Measurements from ENCODE around the gene ATAD2B. TPM values are rescaled to one million over a fixed set of nuclear protein-coding genes. Genes with fewer than 3 reads are reported as not detected.

Gene ATAD2B
- total and polyA plus RNA-seq, 2 experiments from 2014 or later, result 4.8 to 6.7 TPM

DNA sequence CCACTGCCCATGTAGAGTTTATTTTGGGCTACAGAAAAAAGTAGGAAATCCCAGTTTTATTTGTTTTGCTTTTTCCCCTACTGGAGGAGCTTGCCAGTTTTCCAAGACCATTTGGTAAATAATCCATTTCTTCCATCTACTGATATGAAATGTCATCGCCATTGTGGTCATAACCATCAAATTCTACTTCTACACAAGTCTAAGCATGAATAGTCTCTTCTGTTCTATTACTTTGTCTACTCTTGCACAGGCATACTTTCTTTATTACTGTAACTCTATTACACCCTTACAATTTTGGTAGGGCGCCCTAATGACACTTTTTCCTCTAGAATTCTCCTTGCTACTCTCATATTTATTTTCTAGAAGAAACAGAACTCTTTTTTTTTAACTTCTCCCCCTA is 120.7 kb downstream of the ATAD2B start:
- Histone ChIP-seq H3K79me2 (ENCODE audit: insufficient read depth) (no peaks in the 10 kb centered on the region), H3K36me3 (ENCODE audit: low read depth) (no peaks in the 10 kb centered on the region), H2AFZ (no peak overlapping the region), H3K4me1 (ENCODE audit: insufficient read depth) (peaks cover 32% of the 10 kb centered on the region), H3K4me2 (ENCODE audit: unreplicated experiment) (no peak overlapping the region), H3K4me3 (no peak overlapping the region), H3K27me3 (replicated peaks; ENCODE audit: insufficient read depth) (no peaks in the 10 kb centered on the region), H4K20me1 (ENCODE audit: insufficient read depth) (no peaks in the 10 kb centered on the region), H3K9ac (no peak overlapping the region), H3K9me3 (ENCODE audit: low read depth) (no peaks in the 10 kb centered on the region), H3K27ac (no peak overlapping the region), H3K9me2 (ENCODE audit: insufficient read depth) (no peaks in the 10 kb centered on the region), H3F3A (ENCODE audit: insufficient read depth) (peaks cover 37% of the 10 kb centered on the region)
- in situ Hi-C loops (cut with MboI), result no loop called here
- DNase-seq, result no peak
- TF ChIP-seq EZH2phosphoT487 (IDR thresholded peaks at IDR 0.05; ENCODE audit: insufficient read depth, low read depth) (no peak), EZH2 (IDR thresholded peaks at IDR 0.05; ENCODE audit: insufficient read depth, poor library complexity, severe bottlenecking) (no peak)
- WGBS, 2 experiments (ENCODE audit: low coverage in 1 of 2, low lambda C conversion rate in 2 of 2, missing lambda C conversion rate in 2 of 2), result 50 to 55% methylated on average over 2 of the region's 2 CpGs

GRCh38 chr2:23803965-23804542 is 122.9 kb downstream of the ATAD2B start:
- DNase-seq, result peak; percentile 40

GRCh38 chr2:23803264-23803964 is 123.5 kb downstream of the ATAD2B start:
- H3K27ac ChIP-seq, result peak overlapping the region; percentile 63
- H3F3A ChIP-seq (ENCODE audit: insufficient read depth), result peaks cover 39% of the 10 kb centered on the region
- in situ Hi-C loops (cut with MboI), result no loop called here
- DNase-seq, result peak; percentile 85
- WGBS, 2 experiments (ENCODE audit: low coverage in 1 of 2, low lambda C conversion rate in 2 of 2, missing lambda C conversion rate in 2 of 2), result 66 to 76% methylated on average over 5 of the region's 5 CpGs
- H3K27me3 ChIP-seq (replicated peaks; ENCODE audit: insufficient read depth), result no peaks in the 10 kb centered on the region
- H3K4me1 ChIP-seq (ENCODE audit: insufficient read depth), result peaks cover 39% of the 10 kb centered on the region
- peak overlapping the region; percentile 82 for H3K4me2 ChIP-seq (ENCODE audit: unreplicated experiment)
- no peaks in the 10 kb centered on the region for H3K9me2 ChIP-seq (ENCODE audit: insufficient read depth)
- no peak overlapping the region for H2AFZ ChIP-seq
- 0 out of 2 replicates have a peak overlapping the region, but pooled peaks have one; percentile 7 for H3K9ac ChIP-seq
- H3K9me3 ChIP-seq (ENCODE audit: low read depth), result no peaks in the 10 kb centered on the region
- TF ChIP-seq EZH2phosphoT487 (IDR thresholded peaks at IDR 0.05; ENCODE audit: insufficient read depth, low read depth) (no peak), EZH2 (IDR thresholded peaks at IDR 0.05; ENCODE audit: insufficient read depth, poor library complexity, severe bottlenecking) (no peak)
- no peaks in the 10 kb centered on the region for H3K36me3 ChIP-seq (ENCODE audit: low read depth)
- H3K79me2 ChIP-seq (ENCODE audit: insufficient read depth), result no peaks in the 10 kb centered on the region
- no peaks in the 10 kb centered on the region for H4K20me1 ChIP-seq (ENCODE audit: insufficient read depth)
- H3K4me3 ChIP-seq, result 0 out of 2 replicates have a peak overlapping the region, but pooled peaks have one; percentile 8

More at GRCh38 chr2:23803965-23804542, 122.9 kb downstream of the ATAD2B start:
- 47 to 50% methylated on average over 5 of the region's 5 CpGs for WGBS, 2 experiments (ENCODE audit: low coverage in 1 of 2, low lambda C conversion rate in 2 of 2, missing lambda C conversion rate in 2 of 2)
- TF ChIP-seq EZH2phosphoT487 (IDR thresholded peaks at IDR 0.05; ENCODE audit: insufficient read depth, low read depth), result no peak
- TF ChIP-seq EZH2 (IDR thresholded peaks at IDR 0.05; ENCODE audit: insufficient read depth, poor library complexity, severe bottlenecking), result no peak
- no peaks in the 10 kb centered on the region for H3K9me2 ChIP-seq (ENCODE audit: insufficient read depth)
- H3K4me1 ChIP-seq (ENCODE audit: insufficient read depth), result peaks cover 39% of the 10 kb centered on the region
- no peak overlapping the region for H2AFZ ChIP-seq
- no peaks in the 10 kb centered on the region for H4K20me1 ChIP-seq (ENCODE audit: insufficient read depth)
- no peak overlapping the region for H3K4me3 ChIP-seq
- H3F3A ChIP-seq (ENCODE audit: insufficient read depth), result peaks cover 39% of the 10 kb centered on the region
- in situ Hi-C loops (cut with MboI), result no loop called here
- H3K9ac ChIP-seq, result no peak overlapping the region
- no peaks in the 10 kb centered on the region for H3K36me3 ChIP-seq (ENCODE audit: low read depth)
- no peaks in the 10 kb centered on the region for H3K27me3 ChIP-seq (replicated peaks; ENCODE audit: insufficient read depth)
- H3K27ac ChIP-seq, result no peak overlapping the region
- H3K79me2 ChIP-seq (ENCODE audit: insufficient read depth), result no peaks in the 10 kb centered on the region
- no peak overlapping the region for H3K4me2 ChIP-seq (ENCODE audit: unreplicated experiment)
- H3K9me3 ChIP-seq (ENCODE audit: low read depth), result no peaks in the 10 kb centered on the region

- 3 to 8% methylated on average over 1 of the region's 1 CpG for WGBS, 2 experiments (ENCODE audit: low coverage in 1 of 2, low lambda C conversion rate in 2 of 2, missing lambda C conversion rate in 2 of 2)
- no peaks in the 10 kb centered on the region for H3K9me3 ChIP-seq (ENCODE audit: low read depth)
- no peaks in the 10 kb centered on the region for H3K27me3 ChIP-seq (replicated peaks; ENCODE audit: insufficient read depth)
- TF ChIP-seq EZH2 (IDR thresholded peaks at IDR 0.05; ENCODE audit: insufficient read depth, poor library complexity, severe bottlenecking), result no peak
- TF ChIP-seq EZH2phosphoT487 (IDR thresholded peaks at IDR 0.05; ENCODE audit: insufficient read depth, low read depth), result no peak
- no peaks in the 10 kb centered on the region for H4K20me1 ChIP-seq (ENCODE audit: insufficient read depth)
- peak; percentile 80 for DNase-seq
- no peaks in the 10 kb centered on the region for H3K9me2 ChIP-seq (ENCODE audit: insufficient read depth)
- H3K36me3 ChIP-seq (ENCODE audit: low read depth), result no peaks in the 10 kb centered on the region
- H3F3A ChIP-seq (ENCODE audit: insufficient read depth), result peaks cover 38% of the 10 kb centered on the region
- peak overlapping the region; percentile 82 for H3K4me2 ChIP-seq (ENCODE audit: unreplicated experiment)
- H3K4me1 ChIP-seq (ENCODE audit: insufficient read depth), result peaks cover 39% of the 10 kb centered on the region
- no peak overlapping the region for H3K4me3 ChIP-seq
- H2AFZ ChIP-seq, result no peak overlapping the region
- H3K9ac ChIP-seq, result peak overlapping the region; percentile 45
- in situ Hi-C loops (cut with MboI), result no loop called here
- H3K79me2 ChIP-seq (ENCODE audit: insufficient read depth), result no peaks in the 10 kb centered on the region
- peak overlapping the region; percentile 63 for H3K27ac ChIP-seq
Measured at GRCh38 chr2:23801396-23801795, 125.5 kb downstream of the ATAD2B start.
